Epidermal melanocyte (primary cell): ENCODE data around the gene NUP210.

Source experiments
- DNase-seq: peaks from one replicate; pipeline ENCODE4 v3.0.0; 2011; ENCODE audit warnings: low spot score; ENCODE audit not compliant: insufficient read length

NUP210 gene

DNA sequence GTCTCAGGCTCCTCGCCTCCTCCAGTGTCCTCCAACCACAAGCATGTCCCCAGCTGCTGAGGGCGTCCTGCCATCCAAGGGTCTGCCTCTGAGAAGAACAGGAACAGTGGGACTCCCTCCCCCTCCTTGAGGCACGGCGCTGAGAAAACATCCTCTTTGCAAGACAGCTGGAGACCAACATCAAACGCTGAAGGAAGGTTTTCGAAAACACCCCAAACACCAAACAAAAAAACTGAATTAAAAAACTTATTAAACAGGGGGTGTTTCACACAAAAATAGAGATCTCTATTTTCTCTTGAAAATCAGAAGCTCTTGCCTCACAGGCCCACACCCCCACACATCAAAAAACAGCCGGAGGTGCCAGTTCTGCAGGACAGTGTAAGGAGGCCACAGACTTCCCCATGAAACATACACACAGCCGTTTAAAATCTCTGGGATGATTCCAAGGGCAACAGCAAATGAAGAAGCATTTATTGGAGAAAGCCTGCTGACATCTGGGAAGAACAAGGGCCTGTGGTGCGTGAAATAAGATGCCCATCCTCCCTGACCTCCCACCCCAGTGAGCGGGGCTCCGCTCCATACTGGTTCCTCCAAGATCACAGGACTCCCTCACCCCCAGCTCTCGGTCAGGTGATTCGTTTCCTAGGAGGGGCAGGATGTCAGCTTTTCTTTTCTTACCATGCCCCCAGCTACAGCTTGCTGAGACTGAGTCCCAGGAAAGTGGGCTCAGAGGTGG, 71.3 kb downstream of the NUP210 start:
- DNase-seq, result no peak

DNA sequence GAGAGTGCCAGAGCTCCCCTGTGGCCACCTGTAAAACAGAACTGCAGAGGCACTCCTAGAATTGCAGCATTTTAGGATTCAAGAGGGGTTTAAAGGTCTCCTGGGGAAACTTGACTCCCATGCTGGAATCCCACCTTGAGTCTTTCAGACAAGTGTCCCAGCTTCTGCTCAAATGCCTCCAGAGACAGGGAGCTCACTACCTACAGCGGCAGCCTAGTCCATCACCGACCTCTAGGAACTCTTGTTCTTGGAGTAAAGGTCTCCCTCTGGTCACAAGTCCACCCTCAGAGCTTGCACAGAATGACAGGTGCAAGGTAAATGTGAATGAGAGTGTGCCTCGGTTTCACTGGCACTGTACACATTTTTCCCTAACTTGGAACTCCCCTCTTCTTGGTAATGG, 72.0 kb downstream of the NUP210 start:
- DNase-seq, result no peak

DNA sequence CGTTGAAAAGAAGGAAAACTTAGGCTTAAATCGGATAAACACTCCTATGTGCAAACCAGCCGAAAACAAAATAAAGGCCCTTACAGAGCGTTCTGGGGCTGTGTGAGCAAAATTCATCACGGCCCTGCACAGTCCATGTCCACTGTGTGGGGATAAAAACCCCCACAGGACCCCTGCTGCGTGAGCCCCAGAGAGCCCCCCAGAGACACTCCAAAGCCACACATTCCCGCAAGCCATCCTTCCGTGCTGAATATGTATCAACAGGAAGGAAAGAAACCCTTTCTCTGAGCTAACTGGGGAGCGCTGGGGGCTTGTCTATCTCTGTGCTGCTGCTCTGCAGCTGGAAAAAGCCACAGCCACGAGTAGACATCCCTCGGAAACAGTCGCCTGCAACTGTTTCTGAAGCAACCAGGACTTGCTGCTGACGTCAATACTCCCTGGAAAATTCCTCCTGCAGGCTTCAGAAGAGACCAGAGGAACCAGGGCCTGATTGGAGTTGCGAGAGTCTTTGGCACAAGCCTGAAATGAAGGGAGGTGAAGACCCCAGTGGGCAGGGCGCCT, 72.7 kb downstream of the NUP210 start:
- peak; percentile 43 for DNase-seq

DNA sequence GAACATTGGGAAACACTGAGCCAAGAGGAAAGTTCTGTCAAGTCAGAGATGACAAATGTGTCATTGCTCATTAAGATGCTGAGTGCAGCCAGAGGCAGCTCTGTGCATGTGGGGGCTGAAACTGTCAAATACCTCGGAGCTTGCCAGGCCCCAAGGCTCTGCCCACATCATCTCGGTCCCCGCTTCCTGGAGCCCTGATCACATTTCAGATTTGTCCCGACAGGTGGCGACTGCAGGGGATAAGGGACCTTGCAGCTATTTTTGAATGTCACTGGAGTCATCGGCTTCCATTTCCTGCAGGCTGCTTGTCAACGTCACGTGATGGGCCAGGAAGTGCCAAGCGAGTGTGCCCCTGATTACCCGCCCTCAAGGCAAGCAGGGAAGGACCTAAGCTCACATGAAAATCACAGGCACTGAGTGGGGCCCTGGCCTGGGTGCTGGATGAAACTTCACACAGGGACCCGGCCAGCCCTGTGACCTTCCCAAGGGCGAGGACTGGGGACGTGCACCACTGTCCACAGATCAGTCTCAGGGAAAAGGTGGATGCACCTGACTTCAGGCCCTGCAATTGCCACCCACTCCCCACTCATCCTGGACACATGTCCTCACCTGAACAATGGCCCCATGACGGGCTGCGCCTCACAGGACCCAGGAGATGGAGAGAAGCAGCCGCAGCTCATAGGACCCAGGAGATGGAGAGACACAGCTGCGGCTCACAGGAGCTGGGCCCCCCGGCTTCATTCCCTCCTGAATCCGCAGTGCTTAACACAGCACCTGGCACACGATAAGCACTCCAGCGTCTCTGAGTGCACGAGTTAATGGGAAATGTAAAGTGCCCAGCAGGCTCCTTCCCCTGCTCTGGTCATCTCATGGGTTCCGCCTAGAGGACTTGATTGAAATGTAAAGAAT, 73.4 kb downstream of the NUP210 start:
- no peak for DNase-seq

DNA sequence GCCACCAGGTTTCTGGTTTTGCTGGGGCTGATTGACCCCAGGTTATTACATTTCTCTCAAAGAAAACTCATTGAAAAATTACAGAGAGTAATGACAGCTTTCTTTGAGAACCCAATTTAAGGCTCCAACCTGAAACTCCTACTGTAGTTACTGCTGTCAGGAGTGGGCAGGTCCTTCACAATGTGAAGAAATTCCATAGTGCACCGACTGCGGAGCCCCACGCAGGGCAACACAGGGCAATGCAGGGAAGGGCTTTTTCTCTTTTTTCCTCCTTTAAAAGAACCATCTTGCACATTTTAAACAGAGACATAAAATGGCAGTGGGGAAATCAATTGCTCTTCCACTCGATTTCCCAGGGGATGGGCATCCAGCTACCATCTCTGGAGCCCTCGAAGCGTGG, 74.3 kb downstream of the NUP210 start:
- DNase-seq, result no peak

DNA sequence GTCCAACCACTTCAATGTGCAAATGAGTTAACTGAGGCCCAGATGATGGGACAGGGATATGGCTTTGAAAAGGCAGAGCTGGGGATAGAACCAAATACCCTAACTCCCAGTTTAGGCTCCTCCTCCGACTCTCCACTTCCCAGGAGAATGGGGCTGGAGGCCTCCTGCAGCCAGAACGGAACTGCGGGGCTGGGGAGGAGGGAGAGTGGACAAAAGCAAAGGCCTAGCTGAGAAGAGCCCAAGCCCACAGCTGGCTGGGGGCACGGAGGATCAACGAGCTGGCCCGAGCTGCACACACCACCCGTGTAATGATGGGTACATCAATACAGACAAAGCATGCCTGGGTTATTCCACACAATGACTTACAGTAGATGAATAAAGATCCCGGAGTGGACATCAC, 74.8 kb downstream of the NUP210 start:
- DNase-seq, result no peak

DNA sequence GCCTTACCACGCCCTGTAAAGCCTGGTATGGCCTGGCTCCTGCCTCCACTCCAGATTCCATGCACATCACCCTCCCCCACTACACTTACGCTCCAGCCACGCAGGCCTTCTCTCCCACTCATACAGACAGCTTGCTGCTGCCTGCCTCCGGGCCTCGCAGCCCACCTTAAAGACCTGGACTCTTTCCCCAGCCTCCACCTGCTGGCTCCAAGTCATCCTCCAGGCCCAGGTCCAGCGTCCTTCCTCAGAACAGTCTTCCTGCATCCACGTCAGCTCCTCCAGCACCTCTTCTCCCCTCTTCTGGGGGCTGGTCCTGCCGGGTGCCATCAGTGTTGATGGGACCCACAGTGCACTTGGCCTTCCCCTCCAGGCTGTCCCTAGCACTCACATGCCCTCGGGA, 75.5 kb downstream of the NUP210 start:
- DNase-seq, result no peak

DNA sequence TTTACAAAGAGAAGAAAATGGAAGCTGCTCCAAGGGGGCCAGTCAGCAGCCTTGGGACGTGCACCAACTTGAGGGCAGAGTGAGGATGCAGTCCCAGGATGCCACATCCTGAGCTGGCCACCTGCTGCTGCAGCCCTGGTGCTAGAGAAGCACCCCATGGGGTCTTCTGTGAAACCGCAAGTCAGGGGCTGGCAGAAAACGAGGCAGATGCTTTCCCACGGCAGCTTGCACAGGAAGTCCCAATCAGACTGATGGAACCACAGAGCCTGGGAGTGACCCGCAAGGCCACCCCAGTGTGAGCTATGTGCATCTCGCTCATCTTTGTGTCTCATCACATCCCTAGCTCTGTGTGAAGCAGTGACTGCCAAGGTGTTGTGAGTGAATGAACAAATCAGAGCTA, 76.5 kb downstream of the NUP210 start:
- DNase-seq, result no peak

DNA sequence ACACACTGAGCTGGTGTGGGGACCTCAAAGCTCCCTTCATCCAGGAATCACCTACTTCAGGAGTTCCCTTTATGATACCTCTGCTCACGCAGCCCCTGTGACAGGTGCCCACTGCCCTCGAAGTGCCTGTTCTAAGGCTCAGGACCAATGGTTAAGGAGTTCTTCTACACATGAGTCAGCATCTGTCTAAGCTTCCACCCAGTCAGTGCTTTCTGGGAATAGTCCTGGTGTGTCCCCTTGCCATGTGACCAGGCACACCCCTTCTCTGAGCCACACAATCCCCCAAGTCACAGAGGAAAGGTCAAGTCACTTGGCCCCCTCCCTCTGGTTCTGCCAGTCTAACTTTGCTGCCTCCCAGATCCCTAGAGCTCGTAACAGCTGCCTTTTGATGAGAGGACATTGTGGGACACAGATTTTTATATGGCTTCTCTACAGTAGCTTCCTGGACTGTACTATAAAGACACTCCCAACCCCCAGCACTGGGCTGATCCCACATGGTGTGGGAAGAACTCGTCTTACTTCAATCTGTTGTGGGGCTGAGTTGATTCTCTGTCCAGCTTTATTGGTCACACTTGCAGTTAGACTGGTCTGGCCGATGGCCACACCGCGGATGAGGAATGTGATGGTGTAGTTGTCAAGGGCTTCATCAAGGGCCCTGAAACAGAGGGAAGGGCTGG, 78.8 kb downstream of the NUP210 start:
- no peak for DNase-seq

DNA sequence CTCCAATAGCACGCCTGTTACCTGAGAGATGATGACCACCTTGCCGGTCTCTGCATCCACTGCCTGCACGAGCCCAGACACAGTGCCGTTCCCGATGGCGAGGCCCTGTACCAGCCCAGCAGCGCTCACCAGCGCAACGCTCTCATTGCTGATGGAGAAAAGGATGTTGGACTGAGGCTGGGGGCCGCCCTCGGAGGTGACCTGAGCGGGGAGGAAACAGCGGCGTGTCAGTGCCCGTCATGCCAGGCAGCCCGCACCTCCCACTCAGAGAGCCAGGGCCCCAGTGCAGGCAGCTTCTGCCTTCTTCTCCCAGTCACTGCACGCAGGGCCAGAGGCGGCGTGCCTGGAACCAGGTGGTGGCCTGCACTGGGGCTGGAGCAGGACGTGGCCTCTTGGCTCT, 80.3 kb downstream of the NUP210 start:
- DNase-seq, result no peak

DNA sequence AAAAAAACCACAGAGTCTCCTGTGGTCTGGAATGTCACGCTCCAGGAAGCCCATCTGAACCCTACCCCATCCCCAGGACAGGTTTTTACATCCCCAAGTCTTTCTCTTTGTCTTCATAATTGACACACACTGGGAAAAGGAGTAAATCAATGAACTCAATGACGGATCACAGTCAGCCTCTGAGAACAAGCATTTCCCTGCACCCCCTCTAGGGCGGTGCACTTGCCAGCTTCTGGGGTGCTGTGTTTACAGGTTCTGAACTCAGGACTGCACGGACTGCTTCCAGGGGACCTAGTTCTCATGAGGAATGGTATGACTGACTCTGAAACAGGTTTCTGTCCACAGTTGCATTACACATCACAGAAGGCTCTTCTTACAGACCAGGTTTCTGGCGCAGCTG, 81.1 kb downstream of the NUP210 start:
- no peak for DNase-seq

DNA sequence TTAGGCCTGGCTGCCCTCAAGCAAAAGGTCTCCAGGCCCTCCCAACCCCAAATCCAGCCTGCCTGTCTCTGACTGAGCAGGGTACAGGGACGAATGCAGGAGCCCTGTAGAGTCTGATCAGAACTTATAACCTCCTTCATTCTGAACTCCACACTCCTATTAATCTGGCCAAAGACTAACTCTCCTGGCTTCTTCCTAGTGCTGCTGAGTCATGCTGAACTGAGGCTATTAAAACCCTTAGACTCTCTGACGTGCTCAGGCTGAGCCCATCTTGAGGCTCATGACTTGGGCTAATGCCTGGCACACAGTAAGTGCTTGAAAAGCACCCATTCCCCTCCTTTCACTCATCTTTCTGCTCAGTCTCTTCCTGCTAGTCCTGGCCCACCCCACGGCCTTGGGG, 81.9 kb downstream of the NUP210 start:
- no peak for DNase-seq

DNA sequence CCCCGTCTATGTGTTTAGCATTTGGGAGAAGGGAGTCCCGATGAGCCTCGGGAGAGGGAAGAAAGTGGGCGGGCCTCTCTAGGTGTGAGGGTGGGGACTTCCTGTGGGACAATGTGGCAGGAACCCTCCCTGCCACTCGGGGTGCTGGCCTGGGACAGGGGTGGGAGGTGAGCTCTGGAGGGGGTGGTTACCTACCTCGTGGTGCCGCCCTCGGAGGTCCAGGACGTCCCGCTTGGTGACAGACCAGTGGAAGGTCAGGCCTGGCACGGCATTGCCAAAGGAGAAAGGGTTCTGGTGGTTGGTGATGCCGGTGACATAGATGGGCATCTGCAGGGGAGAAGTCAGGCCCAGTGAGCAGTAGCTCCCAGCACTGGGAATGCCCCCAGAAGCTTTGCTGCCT, 83.5 kb downstream of the NUP210 start:
- no peak for DNase-seq

DNA sequence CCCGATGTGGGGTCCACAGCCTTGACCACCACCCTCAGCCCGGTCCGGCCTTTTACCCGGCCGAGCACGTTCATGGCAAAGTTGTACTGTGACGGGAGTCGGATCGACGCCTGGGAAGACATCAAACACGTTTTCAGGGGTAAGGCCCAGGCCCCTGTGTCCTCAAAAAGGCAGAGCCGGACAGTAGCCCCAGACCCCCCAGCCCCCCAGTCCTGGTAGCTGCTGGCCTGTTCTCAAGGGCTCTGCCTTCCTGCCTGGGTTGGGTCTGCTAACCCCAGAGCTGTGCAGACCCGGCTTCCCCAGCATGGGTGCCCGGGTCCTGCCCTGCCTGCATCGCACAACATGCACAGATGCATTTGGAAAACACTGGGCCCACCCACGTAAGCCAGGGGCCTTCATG, 84.6 kb downstream of the NUP210 start:
- DNase-seq, result no peak

DNA sequence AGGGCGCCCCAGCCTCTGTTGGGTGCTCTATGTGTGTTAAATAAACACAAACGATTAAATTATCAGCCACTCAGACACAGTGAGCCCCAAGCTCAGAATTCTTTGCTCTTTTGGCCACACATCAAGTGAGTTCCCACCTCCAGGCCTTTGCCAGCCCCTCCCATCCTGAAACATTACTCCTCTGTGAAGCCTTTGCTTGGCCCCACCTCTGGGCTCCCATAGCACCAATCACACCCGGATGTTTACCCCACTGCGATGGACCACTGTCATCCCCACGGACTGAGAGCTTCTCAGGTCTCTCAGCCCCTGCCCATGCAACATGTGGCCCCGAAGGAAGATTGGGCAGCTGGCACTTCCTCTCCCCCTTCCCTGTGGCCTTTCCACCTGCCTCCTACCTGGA, 85.1 kb downstream of the NUP210 start:
- DNase-seq, result no peak

DNA sequence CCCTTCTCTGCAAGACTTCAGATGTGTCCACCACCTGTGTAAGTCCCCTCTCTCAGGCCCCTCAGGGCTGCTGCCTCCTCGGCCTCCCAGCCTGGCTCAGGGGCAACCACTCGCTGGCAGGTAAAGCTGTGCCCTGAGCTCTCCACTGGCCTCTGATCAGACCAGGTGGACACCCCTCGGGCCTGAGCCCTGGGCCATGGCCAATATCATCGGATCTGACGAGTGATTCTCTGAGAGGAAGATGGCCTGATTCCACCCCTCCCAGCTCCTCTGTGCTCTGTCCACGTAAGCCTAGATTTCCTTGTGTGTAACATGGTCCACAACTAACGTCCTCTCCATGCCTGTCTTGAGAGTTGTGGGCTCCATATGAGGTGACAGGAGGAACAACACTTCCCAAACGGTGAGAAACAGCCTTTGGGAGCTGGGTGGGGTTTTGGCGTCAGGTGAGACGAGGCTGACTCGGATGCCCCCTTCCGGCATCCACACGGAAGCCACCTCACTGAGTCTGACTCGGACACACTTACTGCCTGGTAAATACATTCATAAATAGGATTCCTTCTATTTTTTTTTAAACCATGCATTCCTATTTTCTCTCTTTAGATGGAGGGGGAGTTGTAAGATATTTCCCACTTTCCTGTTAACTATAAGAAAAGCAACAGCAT, 86.8 kb downstream of the NUP210 start:
- no peak for DNase-seq

DNA sequence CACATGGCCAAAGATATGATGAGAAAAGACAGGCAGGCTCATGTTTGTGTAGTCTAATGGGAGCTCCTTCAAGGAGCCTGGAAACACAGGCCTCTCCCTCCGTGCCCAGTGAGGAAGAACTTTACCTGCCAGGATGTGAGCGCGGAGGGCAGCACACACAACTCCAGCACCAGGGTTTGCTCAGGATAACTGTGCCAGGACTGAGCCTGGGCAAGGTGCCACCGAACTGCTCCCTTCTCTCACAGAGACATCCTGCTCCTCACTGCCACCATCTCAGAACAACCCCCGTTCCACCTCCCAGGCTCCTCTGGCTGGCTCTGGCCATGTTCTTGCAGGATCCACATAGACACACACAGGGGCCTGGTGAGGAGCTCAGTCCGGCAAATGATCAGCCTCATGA, 87.4 kb downstream of the NUP210 start:
- no peak for DNase-seq

DNA sequence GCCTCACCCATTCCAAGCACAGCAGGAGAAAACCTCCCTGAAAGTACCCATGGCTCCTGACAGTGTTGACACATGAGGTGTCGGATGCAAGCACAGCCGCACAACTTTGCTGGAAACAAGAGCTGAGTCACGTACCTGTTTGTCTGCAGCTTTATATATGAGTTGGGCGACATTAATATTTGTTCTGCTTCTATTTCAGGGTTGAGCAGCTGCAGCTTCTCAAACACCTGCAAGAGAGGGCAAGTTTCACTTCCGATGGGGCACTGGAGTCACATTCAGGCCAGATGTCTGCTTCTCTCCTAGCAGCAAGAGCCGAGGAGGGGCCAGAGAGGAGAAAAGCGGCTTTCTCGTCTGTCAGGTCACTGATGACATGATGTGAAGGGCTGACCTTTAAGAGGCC, 88.0 kb downstream of the NUP210 start:
- no peak for DNase-seq

DNA sequence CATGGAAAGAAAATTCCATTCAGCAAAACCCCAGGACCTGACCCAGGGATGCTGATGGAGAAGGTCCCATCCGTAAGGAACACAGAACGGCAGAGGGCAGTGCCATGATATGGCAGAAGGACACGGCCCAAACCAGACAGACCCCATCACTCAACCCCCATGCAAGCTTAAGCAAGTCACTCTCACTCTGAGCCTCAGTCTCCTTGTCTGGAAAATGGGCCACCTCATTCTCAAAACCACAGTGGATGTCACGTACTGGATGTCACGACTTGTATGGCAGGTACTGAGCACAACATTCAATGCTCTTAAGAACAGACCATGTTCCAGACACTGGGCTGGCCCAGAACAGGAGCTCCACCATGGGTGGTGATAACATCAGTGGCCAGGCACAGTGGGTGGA, 90.4 kb downstream of the NUP210 start:
- DNase-seq, result no peak

DNA sequence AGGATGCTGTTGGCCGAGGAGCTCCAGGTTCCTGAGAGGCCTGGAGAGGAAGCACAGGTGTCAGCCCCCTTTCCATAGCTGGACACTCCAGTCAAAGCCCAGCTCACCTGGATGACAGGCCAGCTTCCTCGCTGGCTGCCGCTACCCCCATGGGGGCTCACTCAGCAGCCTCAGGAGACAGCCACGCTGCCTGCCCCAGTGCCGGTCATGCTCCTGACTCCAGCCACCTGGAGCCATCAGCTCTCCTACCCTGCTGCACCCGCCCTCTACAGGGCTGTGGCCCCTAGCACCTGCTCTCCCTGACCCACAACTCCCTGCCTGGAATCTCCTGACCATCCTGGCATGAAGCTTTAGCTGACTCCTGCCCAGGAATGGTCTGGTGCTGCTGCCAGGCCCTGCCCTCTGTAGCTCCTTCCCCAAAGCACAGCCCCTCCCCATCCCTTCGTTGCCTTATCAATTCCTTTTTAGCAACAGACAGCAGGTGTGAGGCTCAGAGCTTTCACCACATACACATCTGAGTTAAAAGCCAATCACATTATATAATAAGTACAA, 94.2 kb downstream of the NUP210 start:
- DNase-seq, result no peak

DNA sequence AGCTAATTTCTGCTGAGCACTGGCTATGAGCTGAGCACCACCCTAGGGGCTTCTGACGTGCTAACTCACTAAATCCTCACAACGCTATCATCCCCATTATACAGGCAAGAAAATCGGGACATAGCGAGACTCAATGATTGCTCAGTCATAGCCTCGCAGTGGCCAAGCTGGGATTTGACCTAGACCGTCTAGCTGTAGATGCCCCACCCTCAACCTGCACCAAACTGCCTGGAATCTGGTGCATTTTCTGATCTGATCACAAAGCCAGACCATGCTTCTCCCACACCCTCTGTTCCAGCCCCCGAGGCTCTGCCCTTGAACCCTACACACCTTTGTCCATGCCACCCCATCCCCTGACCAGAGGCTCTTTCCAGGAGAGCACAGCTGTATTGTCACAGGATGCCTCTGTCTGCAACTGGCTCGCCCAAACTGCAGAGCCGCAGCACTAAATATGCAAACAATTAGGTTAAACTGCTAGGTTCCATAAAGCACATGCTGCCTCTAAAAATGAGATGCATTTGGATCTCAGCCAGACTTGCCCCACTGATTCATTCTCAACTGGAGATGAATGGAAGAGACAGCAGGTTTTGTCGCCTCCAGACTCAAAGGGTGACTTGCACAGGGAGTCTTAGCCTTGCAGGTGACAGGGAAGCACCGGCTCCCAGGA, 95.2 kb downstream of the NUP210 start:
- DNase-seq, result no peak
